Large intestine (tissue), 3 donors: ENCODE data around the gene TXNL4A. TPM values are rescaled to one million over a fixed set of nuclear protein-coding genes. Genes with fewer than 3 reads are reported as not detected.

Experiments used
- DNase-seq, 2 donors: peaks; one replicate each; pipeline versions ENCODE4 v3.0.0 to v3.0.0-alpha.2; 2013
- H3K27ac ChIP-seq: one replicate; pipeline ENCODE4 v1.5.1; 2013; ENCODE audit warnings: low read length
- H3K27me3 ChIP-seq: 2 replicates; pipeline ENCODE4 v1.6.1; 2013; ENCODE audit warnings: low read length; ENCODE audit not compliant: control insufficient read depth, insufficient read depth
- H3K36me3 ChIP-seq: 2 replicates; pipeline ENCODE4 v1.6.1; 2013; ENCODE audit warnings: low read length; ENCODE audit not compliant: control insufficient read depth, insufficient read depth
- H3K4me1 ChIP-seq: one replicate; pipeline ENCODE4 v1.6.1; 2013; ENCODE audit warnings: low read length; ENCODE audit not compliant: control insufficient read depth, insufficient read depth
- H3K4me3 ChIP-seq: one replicate; pipeline ENCODE4 v1.5.1; 2013; ENCODE audit warnings: low read length
- H3K9me3 ChIP-seq: one replicate; pipeline ENCODE4 v1.6.1; 2013; ENCODE audit warnings: mild to moderate bottlenecking, low read depth, low read length, moderate library complexity; ENCODE audit not compliant: control insufficient read depth
- WGBS: methylation state at CpG from one replicate; pipeline ENCODE4 v1.1.5; 2013; ENCODE audit warnings: low lambda C conversion rate; ENCODE audit not compliant: insufficient coverage; 5-methylcytosine and 5-hydroxymethylcytosine counted together
- polyA plus RNA-seq: library from polyadenylated mRNA; unstranded; fragments of 120-200 nt; gene quantifications from one replicate; pipeline ENCODE4 v1.2.1, GENCODE V29; 2013

Gene TXNL4A
- polyA plus RNA-seq, 1 donor = 74.9 TPM

GRCh38 chr18:79935925-79936324, 52.4 kb downstream of the TXNL4A start:
- Histone ChIP-seq H3K4me1 (peaks cover 8% of the 10 kb centered on the region), H3K9me3 (peaks cover 9% of the 10 kb centered on the region), H3K27me3 (no peaks in the 10 kb centered on the region), H3K4me3 (no peak overlapping the region), H3K36me3 (peaks cover 20% of the 10 kb centered on the region), H3K27ac (no peak overlapping the region)
- no peak for DNase-seq
- WGBS = no CpG with 5 or more reads among the region's 6 CpGs

- no CpG with 5 or more reads among the region's 3 CpGs for WGBS
- DNase-seq = no peak
- Histone ChIP-seq H3K9me3 (peaks cover 12% of the 10 kb centered on the region), H3K27me3 (no peaks in the 10 kb centered on the region), H3K4me1 (peaks cover 8% of the 10 kb centered on the region), H3K4me3 (no peak overlapping the region), H3K27ac (no peak overlapping the region), H3K36me3 (peaks cover 16% of the 10 kb centered on the region)
Measured at GRCh38 chr18:79935499-79935898, 52.9 kb downstream of the TXNL4A start.

- WGBS = no CpG with 5 or more reads among the region's 5 CpGs
- Histone ChIP-seq H3K27me3 (no peaks in the 10 kb centered on the region), H3K4me1 (peaks cover 8% of the 10 kb centered on the region), H3K27ac (no peak overlapping the region), H3K4me3 (no peak overlapping the region), H3K9me3 (peaks cover 14% of the 10 kb centered on the region), H3K36me3 (peaks cover 16% of the 10 kb centered on the region)
- no peak for DNase-seq
Measured at GRCh38 chr18:79935098-79935480, 53.3 kb downstream of the TXNL4A start.

- H3K27ac ChIP-seq = peak overlapping the region; percentile 8
- H3K27me3 ChIP-seq = no peaks in the 10 kb centered on the region
- H3K9me3 ChIP-seq = peaks cover 19% of the 10 kb centered on the region
- peaks cover 13% of the 10 kb centered on the region for H3K36me3 ChIP-seq
- H3K4me3 ChIP-seq = no peak overlapping the region
- peaks cover 8% of the 10 kb centered on the region for H3K4me1 ChIP-seq
- peak; percentile 42 to 78 for DNase-seq
- WGBS = no CpG with 5 or more reads among the region's 8 CpGs
Measured at GRCh38 chr18:79934311-79935097, 53.9 kb downstream of the TXNL4A start.

- peaks cover 8% of the 10 kb centered on the region for H3K4me1 ChIP-seq
- H3K4me3 ChIP-seq = no peak overlapping the region
- WGBS = no CpG with 5 or more reads among the region's 10 CpGs
- peak in 1 of 2 donors; percentile 64 for DNase-seq
- no peaks in the 10 kb centered on the region for H3K27me3 ChIP-seq
- H3K27ac ChIP-seq = no peak overlapping the region
- peaks cover 18% of the 10 kb centered on the region for H3K36me3 ChIP-seq
- peaks cover 25% of the 10 kb centered on the region for H3K9me3 ChIP-seq
Measured at GRCh38 chr18:79933765-79934164, 54.6 kb downstream of the TXNL4A start.

GRCh38 chr18:79932907-79933306, 55.5 kb downstream of the TXNL4A start:
- H3K27me3 ChIP-seq = no peaks in the 10 kb centered on the region
- H3K27ac ChIP-seq = no peak overlapping the region
- WGBS = 100% methylated on average over 1 of the region's 3 CpGs
- peaks cover 8% of the 10 kb centered on the region for H3K4me1 ChIP-seq
- H3K9me3 ChIP-seq = peaks cover 33% of the 10 kb centered on the region
- no peak overlapping the region for H3K4me3 ChIP-seq
- H3K36me3 ChIP-seq = peaks cover 24% of the 10 kb centered on the region
- DNase-seq = no peak

- WGBS = no CpG with 5 or more reads among the region's 2 CpGs
- DNase-seq = no peak
- no peaks in the 10 kb centered on the region for H3K27me3 ChIP-seq
- H3K9me3 ChIP-seq = peaks cover 39% of the 10 kb centered on the region
- peaks cover 8% of the 10 kb centered on the region for H3K4me1 ChIP-seq
- H3K36me3 ChIP-seq = peaks cover 21% of the 10 kb centered on the region
- H3K4me3 ChIP-seq = no peak overlapping the region
- H3K27ac ChIP-seq = no peak overlapping the region
Measured at GRCh38 chr18:79931475-79931874, 56.9 kb downstream of the TXNL4A start.

GRCh38 chr18:79930020-79930642, 58.2 kb downstream of the TXNL4A start:
- no peaks in the 10 kb centered on the region for H3K27me3 ChIP-seq
- H3K27ac ChIP-seq = no peak overlapping the region
- peaks cover 8% of the 10 kb centered on the region for H3K4me1 ChIP-seq
- no peak overlapping the region for H3K4me3 ChIP-seq
- DNase-seq = no peak
- H3K9me3 ChIP-seq = peaks cover 42% of the 10 kb centered on the region
- peaks cover 21% of the 10 kb centered on the region for H3K36me3 ChIP-seq
- 86% methylated on average over 1 of the region's 2 CpGs for WGBS

- WGBS = no CpG with 5 or more reads among the region's 9 CpGs
- Histone ChIP-seq H3K36me3 (peaks cover 22% of the 10 kb centered on the region), H3K4me1 (no peaks in the 10 kb centered on the region), H3K9me3 (peaks cover 50% of the 10 kb centered on the region), H3K4me3 (no peak overlapping the region), H3K27me3 (no peaks in the 10 kb centered on the region), H3K27ac (no peak overlapping the region)
- no peak for DNase-seq
Measured at GRCh38 chr18:79928563-79928960, 59.8 kb downstream of the TXNL4A start.

GRCh38 chr18:79927607-79928562, 60.5 kb downstream of the TXNL4A start:
- no peaks in the 10 kb centered on the region for H3K27me3 ChIP-seq
- H3K36me3 ChIP-seq = peaks cover 22% of the 10 kb centered on the region
- no peak overlapping the region for H3K4me3 ChIP-seq
- no peaks in the 10 kb centered on the region for H3K4me1 ChIP-seq
- peaks cover 54% of the 10 kb centered on the region for H3K9me3 ChIP-seq
- DNase-seq = no peak
- no peak overlapping the region for H3K27ac ChIP-seq
- WGBS = no CpG with 5 or more reads among the region's 25 CpGs
